HL-60 (cell line): ENCODE results near the gene PCDHA7.
A peak's percentile ranks its signal among the peaks of the same experiment; 100 is the strongest.
"Not testable (repeated sequence)": the region's sequence is repeated elsewhere in the genome, so short reads cannot be mapped to it uniquely, and the experiment has no call there.

Experiments
- DNase-seq, 2 experiments: peaks; one replicate each; pipeline ENCODE4 v3.0.0-alpha.2; 2010 to 2020; ENCODE audit warnings: low read depth in 1 of 2, low spot score in 1 of 2
- H3K27ac ChIP-seq: fragments of 250-450 bp; sonication (Bioruptor Pico); replicated peaks from 2 replicates; pipeline ENCODE4 v1.5.1; 2020; ENCODE audit warnings: mild to moderate bottlenecking, moderate library complexity
- H3K27me3 ChIP-seq: fragments of 250-450 bp; sonication (Bioruptor Pico); 2 replicates; pipeline ENCODE4 v1.5.1; 2021; ENCODE audit warnings: mild to moderate bottlenecking, moderate library complexity; ENCODE audit not compliant: insufficient read depth, poor library complexity, severe bottlenecking
- H3K4me3 ChIP-seq: replicated peaks from 2 replicates; pipeline ENCODE4 v1.5.1; 2011; ENCODE audit warnings: mild to moderate bottlenecking, control low read depth, low read length; ENCODE audit not compliant: insufficient read depth
- GABPA ChIP-seq: IDR thresholded peaks from 2 replicates; pipeline ENCODE4 v1.6.1; 2012; ENCODE audit warnings: low read depth
- POLR2AphosphoS5 ChIP-seq: IDR thresholded peaks from 2 replicates; pipeline ENCODE4 v1.6.1; 2012; ENCODE audit warnings: low read depth
- SPI1 ChIP-seq: IDR thresholded peaks from 2 replicates; pipeline ENCODE4 v1.6.1; 2012; ENCODE audit warnings: low read depth, mild to moderate bottlenecking, borderline replicate concordance
- long read RNA-seq: library from polyadenylated mRNA; unstranded; transcript quantifications from one replicate; pipeline ENCODE4 v2.0.0, GENCODE V29; 2020
- TF ChIP-seq, protein P1 (sequence below): IDR thresholded peaks from one replicate; pipeline ENCODE4 v1.5.1; 2011; ENCODE audit warnings: low read length, control low read depth, inconsistent platforms; ENCODE audit not compliant: insufficient read depth
- TF ChIP-seq, protein P2 (sequence below): IDR thresholded peaks from 2 replicates; pipeline ENCODE4 v1.6.1; 2012; ENCODE audit warnings: low read depth; ENCODE audit not compliant: insufficient replicate concordance

PCDHA7 gene, protein sequence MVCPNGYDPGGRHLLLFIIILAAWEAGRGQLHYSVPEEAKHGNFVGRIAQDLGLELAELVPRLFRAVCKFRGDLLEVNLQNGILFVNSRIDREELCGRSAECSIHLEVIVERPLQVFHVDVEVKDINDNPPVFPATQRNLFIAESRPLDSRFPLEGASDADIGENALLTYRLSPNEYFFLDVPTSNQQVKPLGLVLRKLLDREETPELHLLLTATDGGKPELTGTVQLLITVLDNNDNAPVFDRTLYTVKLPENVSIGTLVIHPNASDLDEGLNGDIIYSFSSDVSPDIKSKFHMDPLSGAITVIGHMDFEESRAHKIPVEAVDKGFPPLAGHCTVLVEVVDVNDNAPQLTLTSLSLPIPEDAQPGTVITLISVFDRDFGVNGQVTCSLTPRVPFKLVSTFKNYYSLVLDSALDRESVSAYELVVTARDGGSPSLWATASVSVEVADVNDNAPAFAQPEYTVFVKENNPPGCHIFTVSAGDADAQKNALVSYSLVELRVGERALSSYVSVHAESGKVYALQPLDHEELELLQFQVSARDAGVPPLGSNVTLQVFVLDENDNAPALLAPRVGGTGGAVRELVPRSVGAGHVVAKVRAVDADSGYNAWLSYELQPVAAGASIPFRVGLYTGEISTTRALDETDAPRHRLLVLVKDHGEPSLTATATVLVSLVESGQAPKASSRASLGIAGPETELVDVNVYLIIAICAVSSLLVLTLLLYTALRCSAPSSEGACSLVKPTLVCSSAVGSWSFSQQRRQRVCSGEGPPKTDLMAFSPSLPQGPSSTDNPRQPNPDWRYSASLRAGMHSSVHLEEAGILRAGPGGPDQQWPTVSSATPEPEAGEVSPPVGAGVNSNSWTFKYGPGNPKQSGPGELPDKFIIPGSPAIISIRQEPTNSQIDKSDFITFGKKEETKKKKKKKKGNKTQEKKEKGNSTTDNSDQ
- long read RNA-seq, result 0 reads

DNA sequence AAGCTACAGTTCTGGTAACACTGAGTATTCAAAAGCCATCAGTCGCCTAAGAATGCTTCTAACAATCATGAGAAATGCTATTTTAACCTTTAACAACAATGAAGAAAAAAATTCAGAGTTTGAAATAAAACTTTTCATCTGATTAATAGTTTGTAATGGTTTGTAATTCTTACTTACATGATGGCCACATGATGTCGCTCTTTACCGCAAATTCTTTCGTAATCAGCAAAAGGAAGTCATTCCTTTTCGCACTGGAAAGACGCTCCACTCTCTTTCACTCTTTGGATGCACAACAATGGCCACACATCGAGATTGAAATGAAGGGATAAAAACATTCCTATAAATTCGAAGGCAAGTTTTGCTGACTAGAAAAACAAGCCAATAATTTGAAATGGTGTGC is at the start of gene PCDHA7:
TSS of gene PCDHA7 (plus strand) at position 277 of the 400 bp plus-strand sequence. CDS start at position 392, 115 bp downstream.
- Histone ChIP-seq H3K27ac (no peak within 1 kb of the TSS), H3K27me3 (no peaks in the 10 kb centered on the region), H3K4me3 (no peak within 1 kb of the TSS)
- no peak for TF ChIP-seq SPI1
- no peak for TF ChIP-seq GABPA
- TF ChIP-seq, protein P1, sequence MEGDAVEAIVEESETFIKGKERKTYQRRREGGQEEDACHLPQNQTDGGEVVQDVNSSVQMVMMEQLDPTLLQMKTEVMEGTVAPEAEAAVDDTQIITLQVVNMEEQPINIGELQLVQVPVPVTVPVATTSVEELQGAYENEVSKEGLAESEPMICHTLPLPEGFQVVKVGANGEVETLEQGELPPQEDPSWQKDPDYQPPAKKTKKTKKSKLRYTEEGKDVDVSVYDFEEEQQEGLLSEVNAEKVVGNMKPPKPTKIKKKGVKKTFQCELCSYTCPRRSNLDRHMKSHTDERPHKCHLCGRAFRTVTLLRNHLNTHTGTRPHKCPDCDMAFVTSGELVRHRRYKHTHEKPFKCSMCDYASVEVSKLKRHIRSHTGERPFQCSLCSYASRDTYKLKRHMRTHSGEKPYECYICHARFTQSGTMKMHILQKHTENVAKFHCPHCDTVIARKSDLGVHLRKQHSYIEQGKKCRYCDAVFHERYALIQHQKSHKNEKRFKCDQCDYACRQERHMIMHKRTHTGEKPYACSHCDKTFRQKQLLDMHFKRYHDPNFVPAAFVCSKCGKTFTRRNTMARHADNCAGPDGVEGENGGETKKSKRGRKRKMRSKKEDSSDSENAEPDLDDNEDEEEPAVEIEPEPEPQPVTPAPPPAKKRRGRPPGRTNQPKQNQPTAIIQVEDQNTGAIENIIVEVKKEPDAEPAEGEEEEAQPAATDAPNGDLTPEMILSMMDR, result no peak
- TF ChIP-seq, protein P2, sequence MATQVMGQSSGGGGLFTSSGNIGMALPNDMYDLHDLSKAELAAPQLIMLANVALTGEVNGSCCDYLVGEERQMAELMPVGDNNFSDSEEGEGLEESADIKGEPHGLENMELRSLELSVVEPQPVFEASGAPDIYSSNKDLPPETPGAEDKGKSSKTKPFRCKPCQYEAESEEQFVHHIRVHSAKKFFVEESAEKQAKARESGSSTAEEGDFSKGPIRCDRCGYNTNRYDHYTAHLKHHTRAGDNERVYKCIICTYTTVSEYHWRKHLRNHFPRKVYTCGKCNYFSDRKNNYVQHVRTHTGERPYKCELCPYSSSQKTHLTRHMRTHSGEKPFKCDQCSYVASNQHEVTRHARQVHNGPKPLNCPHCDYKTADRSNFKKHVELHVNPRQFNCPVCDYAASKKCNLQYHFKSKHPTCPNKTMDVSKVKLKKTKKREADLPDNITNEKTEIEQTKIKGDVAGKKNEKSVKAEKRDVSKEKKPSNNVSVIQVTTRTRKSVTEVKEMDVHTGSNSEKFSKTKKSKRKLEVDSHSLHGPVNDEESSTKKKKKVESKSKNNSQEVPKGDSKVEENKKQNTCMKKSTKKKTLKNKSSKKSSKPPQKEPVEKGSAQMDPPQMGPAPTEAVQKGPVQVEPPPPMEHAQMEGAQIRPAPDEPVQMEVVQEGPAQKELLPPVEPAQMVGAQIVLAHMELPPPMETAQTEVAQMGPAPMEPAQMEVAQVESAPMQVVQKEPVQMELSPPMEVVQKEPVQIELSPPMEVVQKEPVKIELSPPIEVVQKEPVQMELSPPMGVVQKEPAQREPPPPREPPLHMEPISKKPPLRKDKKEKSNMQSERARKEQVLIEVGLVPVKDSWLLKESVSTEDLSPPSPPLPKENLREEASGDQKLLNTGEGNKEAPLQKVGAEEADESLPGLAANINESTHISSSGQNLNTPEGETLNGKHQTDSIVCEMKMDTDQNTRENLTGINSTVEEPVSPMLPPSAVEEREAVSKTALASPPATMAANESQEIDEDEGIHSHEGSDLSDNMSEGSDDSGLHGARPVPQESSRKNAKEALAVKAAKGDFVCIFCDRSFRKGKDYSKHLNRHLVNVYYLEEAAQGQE, result no peak
- no peak for TF ChIP-seq POLR2AphosphoS5
- no peak for DNase-seq

GRCh38 chr5:140785905-140786686 is 48.0 kb upstream of the PCDHA7 start, which contains the start of gene PCDHA1:
Gene PCDHA1, plus strand, starts transcription at chr5:140786140.
- Histone ChIP-seq H3K27me3 (no peaks in the 10 kb centered on the region), H3K27ac (no peak within 1 kb of the TSS), H3K4me3 (no peak within 1 kb of the TSS)
- DNase-seq, result peak in 1 of 2 experiments; percentile 53
- TF ChIP-seq GABPA (no peak), POLR2AphosphoS5 (no peak), SPI1 (no peak)
- TF ChIP-seq, protein P1, result no peak
- TF ChIP-seq, protein P2, result no peak

GRCh38 chr5:140787422-140787821 is 46.6 kb upstream of the PCDHA7 start:
- not testable (repeated sequence) for DNase-seq, H3K27me3 ChIP-seq, H3K4me3 ChIP-seq, H3K27ac ChIP-seq
- TF ChIP-seq, protein P2, result peak; percentile 21

GRCh38 chr5:140787849-140788504 is 46.1 kb upstream of the PCDHA7 start:
- not testable (repeated sequence) for DNase-seq, H3K4me3 ChIP-seq, H3K27me3 ChIP-seq, H3K27ac ChIP-seq
